Measurements from ENCODE around the gene LRIG1. TPM values are rescaled to one million over a fixed set of nuclear protein-coding genes. Genes with fewer than 3 reads are reported as not detected.

Gene LRIG1
- total RNA-seq, 1 experiment from 2014 or later = 9.3 TPM

DNA sequence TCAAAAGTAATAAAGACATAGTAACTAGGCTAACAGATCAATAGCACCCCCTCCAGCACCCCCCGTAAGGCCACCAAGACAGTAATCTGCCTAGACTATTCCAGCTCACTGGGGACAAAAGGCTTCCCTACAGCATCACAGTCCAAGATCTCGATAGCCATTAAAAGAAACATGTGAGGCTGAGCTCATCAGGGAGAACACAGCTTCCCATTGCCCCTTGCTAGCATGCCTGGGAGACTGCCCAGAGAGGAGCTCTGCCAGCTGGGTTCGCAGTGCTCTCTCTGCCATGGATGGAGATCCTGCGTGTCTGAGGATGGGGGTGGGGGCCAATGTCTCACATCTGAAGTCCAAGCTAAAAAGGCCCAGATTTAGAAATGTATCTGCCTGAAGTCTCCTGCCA, 17.8 kb downstream of the LRIG1 start:
- no peaks in the 10 kb centered on the region for H3K9me3 ChIP-seq
- H3K27me3 ChIP-seq = no peaks in the 10 kb centered on the region
- H3K4me3 ChIP-seq = no peak overlapping the region
- H3K36me3 ChIP-seq = no peaks in the 10 kb centered on the region
- DNase-seq = peak; percentile 70

DNA sequence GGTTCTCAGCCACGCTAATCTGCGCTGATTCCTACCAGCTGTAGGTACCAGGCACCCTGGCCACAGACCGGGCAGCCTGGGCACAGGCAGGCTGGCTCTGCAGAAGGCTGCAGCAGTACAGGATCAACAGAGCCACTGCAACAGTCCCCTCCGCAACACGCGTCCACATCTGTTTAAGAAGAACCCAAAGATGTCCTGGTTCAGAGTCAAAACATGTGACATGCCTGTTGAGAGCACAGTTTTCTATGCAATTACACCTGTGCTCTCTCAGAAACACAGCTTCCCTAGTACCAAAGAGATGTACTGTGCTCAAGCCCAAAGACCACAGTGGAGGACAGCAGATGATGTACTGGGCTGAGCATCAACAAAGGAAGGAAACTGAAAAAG, 18.8 kb downstream of the LRIG1 start:
- H3K27me3 ChIP-seq = no peaks in the 10 kb centered on the region
- no peaks in the 10 kb centered on the region for H3K9me3 ChIP-seq
- no peak for DNase-seq
- no peak overlapping the region for H3K4me3 ChIP-seq
- H3K36me3 ChIP-seq = no peaks in the 10 kb centered on the region

DNA sequence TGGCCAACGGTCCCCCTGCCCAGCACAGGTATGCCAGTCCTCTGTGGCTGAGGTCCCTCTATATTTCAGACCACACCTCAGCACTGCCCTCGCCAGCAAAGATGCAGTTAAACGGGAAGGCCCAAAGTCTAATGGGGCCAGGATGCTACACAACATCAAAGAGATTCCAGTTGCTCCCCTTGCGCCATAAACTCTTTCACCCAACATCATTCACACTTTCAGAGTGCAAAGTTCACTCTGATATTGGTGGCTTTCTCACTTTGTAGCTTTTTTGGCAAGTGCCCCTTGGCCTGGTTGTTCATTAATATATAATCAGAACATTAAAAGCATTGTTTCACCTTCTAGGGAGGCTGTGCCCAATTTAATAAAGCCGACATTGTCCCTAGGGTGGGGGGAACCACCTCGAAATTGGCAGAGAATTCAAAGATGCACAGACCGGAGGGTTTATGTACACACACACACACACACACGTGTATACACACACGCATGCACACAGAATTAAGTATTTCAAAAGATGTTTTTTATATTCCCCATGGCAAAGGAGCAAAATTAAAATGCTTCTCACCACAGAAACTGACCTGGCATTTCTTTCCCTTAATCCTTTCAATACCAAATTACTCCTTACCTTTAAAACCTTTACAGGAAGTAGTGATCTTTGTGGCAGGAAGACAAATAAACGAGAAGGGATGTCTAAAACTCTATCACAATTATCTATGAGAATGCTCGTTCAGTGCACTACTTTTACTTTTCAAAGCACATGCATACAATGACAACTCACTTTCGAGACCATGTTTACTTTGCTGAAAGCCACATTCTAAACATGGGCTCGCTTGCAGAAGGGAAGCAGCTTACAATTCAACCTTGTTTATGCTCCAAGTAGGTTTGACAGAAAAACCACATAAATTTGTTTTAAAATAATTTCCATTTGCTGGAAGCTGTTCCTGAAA, 19.5 kb downstream of the LRIG1 start:
- no peak for DNase-seq
- Histone ChIP-seq H3K9me3 (no peaks in the 10 kb centered on the region), H3K27me3 (no peaks in the 10 kb centered on the region), H3K4me3 (no peak overlapping the region), H3K36me3 (no peaks in the 10 kb centered on the region)

DNA sequence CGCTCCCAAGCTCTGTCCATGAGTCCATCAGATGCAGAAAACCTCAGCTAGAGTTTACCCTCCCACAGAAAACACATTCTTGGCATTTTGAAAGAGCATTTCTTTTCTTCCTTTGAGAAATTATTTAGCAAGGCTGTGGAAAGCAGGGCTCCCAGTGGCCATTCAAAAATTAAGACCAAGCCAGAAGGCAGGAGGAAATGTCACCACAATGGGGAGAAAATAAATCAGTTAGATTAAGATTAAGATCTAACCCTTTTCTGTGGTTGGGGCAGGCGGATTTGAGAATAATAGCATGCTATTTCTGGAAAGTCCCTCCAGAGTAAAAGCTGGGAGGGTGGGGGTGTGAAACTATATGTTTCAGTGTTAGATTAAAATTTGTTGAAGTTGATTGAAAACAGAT, 20.2 kb downstream of the LRIG1 start:
- Histone ChIP-seq H3K36me3 (no peaks in the 10 kb centered on the region), H3K9me3 (no peaks in the 10 kb centered on the region), H3K4me3 (no peak overlapping the region), H3K27me3 (no peaks in the 10 kb centered on the region)
- no peak for DNase-seq

DNA sequence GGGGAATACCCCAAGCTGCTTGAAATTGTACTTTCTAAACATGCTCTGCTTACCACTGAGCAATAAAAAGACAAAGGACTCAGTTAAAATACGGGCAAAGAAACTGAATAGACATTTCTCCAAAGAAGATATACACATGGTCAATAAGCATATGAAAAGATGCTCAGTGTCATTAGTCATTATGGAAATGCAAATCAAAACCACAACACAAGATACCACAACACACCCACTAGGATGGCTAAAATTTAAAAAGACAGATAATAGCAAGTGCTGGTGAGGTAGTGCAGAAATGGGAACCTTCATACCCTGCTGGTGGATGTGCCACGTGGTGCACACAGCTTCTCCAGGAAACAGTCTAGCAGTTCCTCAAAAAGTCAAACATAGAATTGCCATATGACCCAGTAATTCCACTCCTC, 21.3 kb downstream of the LRIG1 start:
- no peaks in the 10 kb centered on the region for H3K9me3 ChIP-seq
- DNase-seq = no peak
- H3K36me3 ChIP-seq = no peaks in the 10 kb centered on the region
- no peak overlapping the region for H3K4me3 ChIP-seq
- H3K27me3 ChIP-seq = no peaks in the 10 kb centered on the region

DNA sequence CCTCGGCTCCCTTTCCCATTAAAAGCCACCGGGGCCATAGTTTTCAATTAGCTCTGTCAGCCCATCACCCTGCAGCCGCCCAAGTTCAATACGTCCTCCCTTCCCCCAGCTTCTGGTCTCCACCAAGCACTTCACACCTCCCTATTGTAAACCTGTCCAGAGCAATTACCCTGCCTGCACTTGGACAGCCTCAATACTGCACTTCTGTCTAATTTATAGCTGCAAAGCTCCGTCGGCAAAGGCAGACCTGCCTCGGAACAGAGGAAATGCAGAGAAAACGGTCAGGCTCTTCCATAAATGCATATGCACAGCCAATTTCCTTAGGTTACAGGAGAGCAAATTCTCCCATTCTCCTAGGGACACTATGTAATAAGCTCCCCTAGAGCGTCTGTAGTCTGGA, 21.9 kb downstream of the LRIG1 start:
- no peak for DNase-seq
- Histone ChIP-seq H3K4me3 (no peak overlapping the region), H3K36me3 (no peaks in the 10 kb centered on the region), H3K9me3 (no peaks in the 10 kb centered on the region), H3K27me3 (no peaks in the 10 kb centered on the region)

DNA sequence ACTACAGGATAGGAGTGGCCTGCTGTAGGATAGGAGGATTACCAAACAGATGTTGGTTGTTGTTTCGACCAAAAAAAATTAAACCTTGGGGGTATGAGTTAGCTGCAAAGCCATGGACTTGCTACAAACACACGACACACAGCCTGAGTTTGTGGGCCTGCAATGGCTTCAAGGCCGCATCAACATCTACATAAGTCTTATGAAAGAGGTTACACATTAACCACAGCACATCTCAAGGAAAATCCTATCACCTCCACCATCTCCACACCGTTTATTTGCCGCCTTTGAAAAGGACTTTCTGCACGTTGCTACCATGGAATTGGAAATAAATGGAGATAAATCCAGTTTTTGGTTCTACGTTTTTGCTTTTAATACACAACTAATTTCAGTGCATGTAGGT, 23.0 kb downstream of the LRIG1 start:
- Histone ChIP-seq H3K36me3 (no peaks in the 10 kb centered on the region), H3K27me3 (no peaks in the 10 kb centered on the region), H3K4me3 (no peak overlapping the region), H3K9me3 (no peaks in the 10 kb centered on the region)
- no peak for DNase-seq

DNA sequence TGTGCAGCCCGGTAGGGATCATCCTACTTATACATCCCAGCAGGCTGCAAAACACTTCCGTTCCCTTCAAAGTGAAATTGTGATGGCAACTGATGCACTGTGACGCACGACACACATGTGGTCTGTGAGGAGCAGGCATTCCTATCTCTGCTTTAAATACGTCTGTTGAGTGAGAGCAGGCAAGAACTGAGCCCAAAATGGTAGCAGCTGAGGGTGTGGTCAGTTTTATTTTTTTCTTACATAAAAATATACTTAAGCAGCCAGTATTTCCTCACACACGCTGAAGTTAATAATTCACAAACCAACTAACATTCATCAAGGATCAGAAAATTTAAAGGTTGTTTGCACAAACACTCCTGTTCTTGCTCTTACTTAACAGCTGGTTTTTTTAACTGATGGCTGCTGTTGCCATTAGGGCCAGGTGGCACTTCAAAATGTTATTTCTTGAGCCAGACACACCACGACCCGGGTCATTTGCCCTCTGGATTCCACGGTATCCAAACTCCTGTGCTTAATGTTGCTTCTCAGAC, 23.9 kb downstream of the LRIG1 start:
- DNase-seq = no peak
- Histone ChIP-seq H3K27me3 (no peaks in the 10 kb centered on the region), H3K9me3 (no peaks in the 10 kb centered on the region), H3K4me3 (no peak overlapping the region), H3K36me3 (no peaks in the 10 kb centered on the region)

DNA sequence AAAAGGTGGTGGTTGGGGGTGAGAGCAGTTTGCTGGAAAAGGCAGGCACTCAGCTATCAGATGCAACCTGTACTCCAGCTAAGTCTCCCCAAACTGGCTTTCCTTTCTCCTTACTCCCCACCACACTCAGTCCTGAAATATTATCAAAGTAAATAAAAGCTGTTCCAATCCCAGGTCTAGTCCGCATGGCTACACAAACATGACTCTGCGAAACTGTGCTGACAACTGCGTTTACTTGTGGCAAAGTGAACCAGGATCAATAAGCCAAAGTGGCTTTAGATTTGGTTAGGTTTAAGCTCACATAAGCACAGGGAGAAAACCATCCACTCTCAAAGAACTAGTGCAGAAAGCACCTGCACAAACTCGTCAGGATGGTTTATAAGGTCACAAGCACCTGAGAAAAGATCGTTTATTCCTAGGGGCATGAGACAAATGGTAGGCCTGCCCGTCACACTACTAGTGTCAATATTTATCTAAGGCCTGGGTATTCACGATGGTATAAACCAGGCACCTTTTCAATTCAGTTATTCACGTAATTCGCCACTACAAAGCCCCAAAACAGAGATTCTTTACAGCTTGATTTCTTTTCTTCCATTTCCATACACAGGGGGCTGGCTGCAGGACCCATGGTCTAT, 25.3 kb downstream of the LRIG1 start:
- H3K36me3 ChIP-seq = no peaks in the 10 kb centered on the region
- H3K9me3 ChIP-seq = no peaks in the 10 kb centered on the region
- DNase-seq = no peak
- no peaks in the 10 kb centered on the region for H3K27me3 ChIP-seq
- no peak overlapping the region for H3K4me3 ChIP-seq

DNA sequence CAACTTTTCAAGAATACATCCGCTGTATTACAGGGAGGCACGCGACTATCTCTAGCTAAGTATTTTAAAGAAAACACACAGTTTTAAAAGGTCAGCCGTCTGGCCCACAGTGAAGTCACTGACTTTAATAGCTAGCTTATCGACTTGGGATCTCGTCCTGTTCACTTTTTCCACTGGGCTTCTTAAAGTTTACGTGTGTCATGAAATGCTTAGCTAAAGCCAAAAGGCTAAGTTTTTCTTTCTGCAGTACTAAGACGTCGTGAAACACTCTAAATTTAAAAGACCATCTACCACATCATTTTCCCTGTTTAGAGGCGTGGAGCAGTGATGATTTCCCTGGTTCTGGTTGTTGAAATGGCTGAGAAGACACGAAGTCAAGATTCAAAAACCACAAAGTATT, 27.1 kb downstream of the LRIG1 start:
- Histone ChIP-seq H3K36me3 (no peaks in the 10 kb centered on the region), H3K27me3 (no peaks in the 10 kb centered on the region), H3K9me3 (no peaks in the 10 kb centered on the region), H3K4me3 (no peak overlapping the region)
- no peak for DNase-seq

DNA sequence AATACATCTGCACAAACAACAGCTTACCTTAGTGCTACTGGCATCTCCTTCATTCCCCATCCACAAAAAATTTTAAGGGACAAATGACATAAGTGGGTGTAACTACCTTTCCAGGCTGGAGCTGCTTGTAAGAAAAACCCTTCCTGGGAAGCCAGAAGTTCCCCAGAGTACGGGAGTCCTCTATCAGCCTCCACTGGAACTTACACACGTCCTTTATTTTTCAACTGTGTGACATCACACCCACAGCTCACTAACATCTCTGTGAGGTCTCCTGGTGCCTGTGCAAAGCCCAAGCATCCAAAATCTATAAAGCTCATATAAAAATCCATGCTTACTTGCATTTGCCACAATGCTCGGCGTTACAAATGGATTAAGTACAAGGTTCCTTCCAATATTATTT, 27.6 kb downstream of the LRIG1 start:
- no peak for DNase-seq
- Histone ChIP-seq H3K9me3 (no peaks in the 10 kb centered on the region), H3K36me3 (no peaks in the 10 kb centered on the region), H3K27me3 (no peaks in the 10 kb centered on the region), H3K4me3 (no peak overlapping the region)

DNA sequence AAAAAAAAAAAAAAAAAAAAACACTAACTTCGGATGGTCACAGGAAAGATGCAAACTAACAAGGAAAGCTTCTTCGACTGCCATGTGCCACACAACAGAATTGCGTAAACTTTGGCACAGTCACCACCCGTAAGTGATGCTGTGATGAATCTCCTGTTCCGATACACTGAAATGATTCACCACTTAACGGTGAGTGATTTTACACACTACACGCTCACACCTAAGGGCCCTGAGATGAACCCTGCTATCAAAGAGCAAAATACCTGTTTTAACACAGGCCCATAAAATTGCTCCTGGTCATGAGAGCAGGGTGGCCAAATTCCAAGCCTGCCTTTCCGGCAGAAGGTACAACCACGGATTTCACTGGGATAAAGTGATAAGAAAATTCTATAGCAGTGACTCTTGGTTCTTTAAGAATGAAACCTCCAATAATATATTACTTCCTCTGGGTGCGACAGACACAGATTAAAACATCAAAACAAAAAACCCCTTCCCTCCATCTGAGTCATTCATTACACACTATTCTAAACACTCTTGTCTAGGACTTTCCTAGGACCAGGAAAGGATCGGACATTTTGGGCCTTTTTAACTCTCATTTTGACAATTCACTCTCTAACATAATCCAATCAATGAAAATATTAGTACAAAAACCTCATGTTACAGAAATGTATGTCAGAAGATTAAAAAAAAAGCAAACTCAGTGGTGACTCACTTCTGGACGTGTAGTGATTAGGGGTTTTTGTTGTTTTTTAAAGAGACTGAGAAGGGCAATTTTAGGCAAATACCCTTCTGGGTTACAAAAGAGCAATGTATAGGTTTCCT, 28.3 kb downstream of the LRIG1 start:
- H3K36me3 ChIP-seq = no peaks in the 10 kb centered on the region
- H3K4me3 ChIP-seq = no peak overlapping the region
- peak; percentile 5 for DNase-seq
- no peaks in the 10 kb centered on the region for H3K27me3 ChIP-seq
- H3K9me3 ChIP-seq = no peaks in the 10 kb centered on the region

DNA sequence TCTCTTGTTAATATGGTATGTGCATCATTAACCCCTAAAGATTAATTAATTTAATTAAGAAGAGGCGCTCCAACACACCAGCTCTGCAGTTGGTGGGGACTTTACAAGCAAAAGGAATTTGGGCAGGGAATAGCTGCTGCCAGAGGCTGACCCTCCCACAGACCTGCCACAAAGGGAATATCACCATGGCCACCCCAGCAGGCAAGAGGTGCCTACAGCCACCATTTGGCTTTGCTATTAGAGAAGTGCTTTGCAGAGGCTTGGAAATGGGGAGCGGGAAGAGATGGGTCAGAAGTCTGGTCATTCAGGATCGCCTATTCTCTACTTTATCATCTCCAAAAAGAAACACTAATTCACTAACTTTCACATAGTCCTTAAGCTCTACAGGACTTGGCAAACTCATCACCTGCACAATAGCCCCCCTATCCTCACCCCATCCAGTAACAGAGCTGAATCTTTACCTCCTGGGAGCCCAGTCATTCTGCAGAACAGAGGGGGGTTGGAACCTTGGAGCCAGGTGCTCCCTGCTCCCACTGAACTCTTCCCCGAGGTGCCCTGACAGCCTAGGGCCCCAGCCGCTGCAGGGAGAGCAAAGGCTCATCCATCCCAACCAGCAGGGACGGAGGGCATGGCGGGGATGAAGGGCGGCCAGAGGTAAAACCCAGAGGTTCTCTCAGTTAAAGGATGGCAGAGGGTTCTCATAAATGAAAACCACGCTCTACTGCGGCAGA, 29.7 kb downstream of the LRIG1 start:
- DNase-seq = no peak
- H3K9me3 ChIP-seq = no peaks in the 10 kb centered on the region

DNA sequence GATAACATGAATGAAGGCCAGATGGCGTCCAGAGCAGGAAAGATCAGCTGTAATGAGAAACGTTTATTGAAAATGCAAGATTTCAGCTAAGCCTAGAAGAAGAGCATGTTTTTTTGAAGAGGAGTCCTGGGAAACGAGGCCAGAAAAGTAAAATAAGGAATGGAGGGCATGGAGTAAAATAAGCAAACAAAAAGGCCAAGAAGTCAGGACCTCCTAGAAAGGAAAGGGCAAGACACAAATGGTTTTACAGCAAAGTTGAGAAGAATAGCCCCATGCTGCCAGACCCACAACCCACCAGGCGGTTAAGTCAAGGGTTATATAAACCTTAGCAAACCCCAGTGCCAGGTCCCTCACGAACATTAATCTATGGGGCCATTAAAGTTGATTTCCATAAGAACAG, 30.5 kb downstream of the LRIG1 start:
- Histone ChIP-seq H3K4me3 (no peak overlapping the region), H3K27me3 (no peaks in the 10 kb centered on the region), H3K9me3 (no peaks in the 10 kb centered on the region), H3K36me3 (no peaks in the 10 kb centered on the region)
- no peak for DNase-seq

More for the DNA sequence above, 29.7 kb downstream of the LRIG1 start:
- H3K27me3 ChIP-seq = no peaks in the 10 kb centered on the region
- no peaks in the 10 kb centered on the region for H3K36me3 ChIP-seq
- H3K4me3 ChIP-seq = no peak overlapping the region

DNA sequence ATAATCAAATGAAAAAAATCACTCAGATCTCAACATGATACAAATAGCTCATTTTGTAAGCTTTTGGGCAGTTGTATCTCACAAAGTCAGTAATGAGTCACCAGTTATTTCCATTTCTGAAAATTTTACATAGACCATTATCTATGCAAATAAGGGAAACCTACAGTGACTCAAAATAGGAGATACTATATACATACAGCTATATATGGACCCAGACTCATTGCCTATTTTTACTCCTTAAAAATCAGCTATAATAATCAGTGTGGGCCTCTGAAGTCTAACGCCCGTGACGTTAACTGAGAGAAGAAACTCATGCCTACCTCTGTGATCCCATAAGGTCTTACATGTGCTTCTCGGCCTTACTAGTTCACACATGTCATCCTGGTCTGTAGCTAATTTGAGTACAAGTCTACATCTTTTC, 31.6 kb downstream of the LRIG1 start:
- no peaks in the 10 kb centered on the region for H3K9me3 ChIP-seq
- no peak for DNase-seq
- no peaks in the 10 kb centered on the region for H3K36me3 ChIP-seq
- no peak overlapping the region for H3K4me3 ChIP-seq
- H3K27me3 ChIP-seq = no peaks in the 10 kb centered on the region

DNA sequence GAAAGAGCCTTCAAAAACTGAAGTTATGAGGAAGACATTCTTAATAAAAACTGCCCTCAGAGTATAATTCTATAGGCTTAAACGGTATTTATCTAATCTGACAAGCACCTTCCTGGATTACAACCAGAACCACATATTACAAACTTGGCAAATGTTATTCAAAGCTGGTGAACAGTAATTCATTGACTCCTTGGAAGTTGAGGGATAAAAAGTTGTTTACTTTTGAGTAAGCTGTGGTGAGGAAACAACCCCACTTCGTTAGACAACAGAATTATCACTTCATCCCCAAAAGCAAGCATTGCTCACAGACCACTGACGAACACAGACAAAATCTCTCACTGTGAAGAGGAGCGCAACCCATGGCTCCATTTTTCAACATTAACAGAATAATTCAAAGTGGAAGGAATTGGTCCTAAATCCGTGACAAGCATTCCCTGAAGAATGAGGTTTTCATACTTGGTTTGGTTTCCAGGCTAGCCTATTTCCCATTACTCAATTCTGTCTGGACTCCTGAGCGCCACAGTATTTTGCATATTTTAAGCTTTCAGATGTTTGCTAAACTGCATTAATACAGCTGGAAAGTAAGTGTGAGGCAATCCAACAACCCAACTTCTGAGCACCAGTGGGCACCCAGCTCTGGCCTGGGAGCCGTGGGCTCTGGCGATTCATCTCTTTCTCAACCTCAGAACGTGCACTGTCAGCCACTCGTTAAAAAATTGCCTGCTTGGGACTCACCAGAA, 32.7 kb downstream of the LRIG1 start:
- Histone ChIP-seq H3K4me3 (no peak overlapping the region), H3K9me3 (no peaks in the 10 kb centered on the region), H3K36me3 (no peaks in the 10 kb centered on the region), H3K27me3 (no peaks in the 10 kb centered on the region)
- no peak for DNase-seq
